H1 (cell line): Measurements from ENCODE around the gene MYO15A. TPM values are rescaled to one million over a fixed set of nuclear protein-coding genes. Genes with fewer than 3 reads are reported as not detected.

Source experiments
- BACH1 ChIP-seq: IDR thresholded peaks from 2 replicates; pipeline ENCODE4 v1.6.1; 2012; ENCODE audit warnings: low read length, improper control_type of control experiment
- EGR1 ChIP-seq: IDR thresholded peaks from 2 replicates; pipeline ENCODE4 v1.6.1; 2011; ENCODE audit warnings: low read depth, low read length, borderline replicate concordance
- EP300 ChIP-seq, 2 experiments: IDR thresholded peaks; 1 replicate in 1 of 2; 2 replicates in 1 of 2; pipeline ENCODE4 v1.6.1; 2011 to 2012; ENCODE audit warnings: low read depth in 2 of 2, low read length in 2 of 2, mild to moderate bottlenecking in 2 of 2, borderline replicate concordance in 1 of 2, inconsistent platforms in 1 of 2, moderate library complexity in 1 of 2
- FOSL1 ChIP-seq: IDR thresholded peaks from 2 replicates; pipeline ENCODE4 v1.6.1; 2011; ENCODE audit warnings: mild to moderate bottlenecking, low read depth, low read length, moderate library complexity; ENCODE audit not compliant: insufficient read depth
- GABPA ChIP-seq: IDR thresholded peaks from 2 replicates; pipeline ENCODE4 v1.6.1; 2011; ENCODE audit warnings: mild to moderate bottlenecking, low read length, moderate library complexity, borderline replicate concordance; ENCODE audit not compliant: insufficient read depth
- JUN ChIP-seq: IDR thresholded peaks from 2 replicates; pipeline ENCODE4 v1.6.1; 2011; ENCODE audit warnings: low read depth, mild to moderate bottlenecking, improper control_type of control experiment, low read length
- JUND ChIP-seq: IDR thresholded peaks from 2 replicates; pipeline ENCODE4 v1.6.1; 2011; ENCODE audit warnings: mild to moderate bottlenecking, improper control_type of control experiment, low read length
- RXRA ChIP-seq: IDR thresholded peaks from 2 replicates; pipeline ENCODE4 v1.6.1; 2011; ENCODE audit warnings: low read depth, mild to moderate bottlenecking, low read length, moderate library complexity; ENCODE audit not compliant: insufficient read depth
- SIN3A ChIP-seq, 2 experiments: IDR thresholded peaks in 1 of 2; conservative IDR thresholded peaks in 1 of 2; 2 replicates each; pipeline ENCODE4 v1.6.1; 2011 to 2012; ENCODE audit warnings: low read length in 2 of 2, improper control_type of control experiment in 1 of 2, low read depth in 1 of 2, mild to moderate bottlenecking in 1 of 2
- SIRT6 ChIP-seq: IDR thresholded peaks from one replicate; pipeline ENCODE4 v1.7.1; 2012; ENCODE audit warnings: low read length, inconsistent platforms
- SP2 ChIP-seq: IDR thresholded peaks from 2 replicates; pipeline ENCODE4 v1.6.1; 2012; ENCODE audit warnings: mild to moderate bottlenecking, low read length, inconsistent platforms
- SP4 ChIP-seq: IDR thresholded peaks from 2 replicates; pipeline ENCODE4 v1.6.1; 2012; ENCODE audit warnings: low read length, inconsistent platforms
- SRF ChIP-seq: IDR thresholded peaks from 2 replicates; pipeline ENCODE4 v1.6.1; 2011; ENCODE audit warnings: mild to moderate bottlenecking, low read depth, low read length, moderate library complexity
- SUZ12 ChIP-seq: fragments of 200-600 bp; sonication (generic); IDR thresholded peaks from 2 replicates; pipeline ENCODE4 v1.6.1; 2012; ENCODE audit warnings: mild to moderate bottlenecking, inconsistent platforms, low read length, moderate library complexity, mixed read lengths
- TBP ChIP-seq: IDR thresholded peaks from 2 replicates; pipeline ENCODE4 v1.6.1; 2011; ENCODE audit warnings: low read depth, low read length, improper control_type of control experiment
- TCF12 ChIP-seq: IDR thresholded peaks from 2 replicates; pipeline ENCODE4 v1.6.1; 2011; ENCODE audit warnings: low read depth, mild to moderate bottlenecking, low read length
- YY1 ChIP-seq: IDR thresholded peaks from 2 replicates; pipeline ENCODE4 v1.6.1; 2011; ENCODE audit warnings: low read depth, mild to moderate bottlenecking, low read length
- polyA plus RNA-seq, 7 experiments: library from polyadenylated mRNA; depleted of rRNA in 3 of 7; stranded (reverse) in 5 of 7; unstranded in 2 of 7; fragments of >200 nt in 5 of 7; fragments of 200-250 nt in 2 of 7; gene quantifications; 1 replicate in 5 of 7; 2 replicates in 1 of 7; 4 replicates in 1 of 7; pipeline versions ENCODE4 v1.2.1 to v1.2.3, GENCODE V29; 2011 to 2013; ENCODE audit warnings: missing spikeins in 2 of 7, mixed read lengths in 2 of 7
- total RNA-seq: library from RNA; stranded (reverse); fragmentation: NEBNext Ultra II Directional; extraction: Animal tissue kit (Norgen Biotek cat#: 25700); gene quantifications from 2 replicates; pipeline ENCODE4 v1.2.1, GENCODE V29; 2021
- TF ChIP-seq, protein P1 (sequence below), 3 experiments: IDR thresholded peaks; 1 replicate in 2 of 3; 2 replicates in 1 of 3; pipeline versions ENCODE4 v1.5.1 to v1.6.1; 2011; ENCODE audit warnings: low read length in 3 of 3, mild to moderate bottlenecking in 3 of 3, inconsistent platforms in 2 of 3, low read depth in 1 of 3, moderate library complexity in 1 of 3; ENCODE audit not compliant: insufficient read depth in 1 of 3; ENCODE audit errors: control extremely low read depth in 1 of 3
- TF ChIP-seq, protein P2 (sequence below): IDR thresholded peaks from 2 replicates; pipeline ENCODE4 v1.6.1; 2012; ENCODE audit warnings: inconsistent platforms
- TF ChIP-seq, protein P3 (sequence below): IDR thresholded peaks from 2 replicates; pipeline ENCODE4 v1.6.1; 2011; ENCODE audit warnings: low read depth, mild to moderate bottlenecking, low read length; ENCODE audit not compliant: insufficient read depth

MYO15A gene
- total and polyA plus RNA-seq, 2 of the 8 experiments (the other 6 are each of a cell fraction or from before 2014, with no cell fraction given): 1.6 to 4.2 TPM

DNA sequence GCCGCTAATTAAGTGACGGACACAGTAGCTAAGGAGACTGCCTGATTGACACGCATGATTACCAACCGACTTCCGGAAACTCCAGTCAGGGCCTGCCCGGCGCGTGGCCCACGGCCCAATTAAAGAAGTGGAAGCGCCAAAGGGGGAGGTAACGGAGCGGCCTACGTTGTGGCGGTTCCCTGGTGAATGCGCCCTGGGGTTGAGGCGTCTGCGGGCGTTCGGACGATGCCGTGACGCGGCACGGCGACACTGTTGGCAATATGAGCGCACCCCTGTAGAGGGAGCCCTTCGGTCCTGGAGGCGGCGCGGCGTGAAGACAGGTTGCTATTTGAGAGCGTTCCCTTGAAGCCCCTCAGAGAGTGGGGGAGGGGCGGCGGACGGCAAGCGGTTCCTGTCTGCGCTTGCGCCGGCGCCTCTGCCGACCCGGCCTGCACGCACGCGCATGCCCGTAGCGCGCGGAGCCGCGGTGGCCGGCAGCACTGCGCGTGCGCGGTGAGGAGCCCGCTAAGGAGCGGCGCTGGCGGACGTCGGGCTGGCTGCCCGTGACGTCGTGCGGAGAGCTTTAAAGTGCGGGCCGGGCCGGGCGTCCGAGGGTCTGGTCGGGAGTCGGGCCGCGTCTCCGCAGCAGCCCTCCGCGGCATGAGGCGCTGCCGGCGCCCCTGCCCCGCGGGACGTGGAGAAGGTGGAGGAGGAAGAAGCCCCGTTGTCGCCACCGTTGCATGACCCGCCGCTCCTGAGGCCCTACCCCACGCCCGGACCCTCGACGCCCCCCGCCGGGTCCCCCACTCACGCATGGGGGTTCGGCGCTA lies 75.0 kb downstream of the MYO15A start, which contains the start of gene ALKBH5 (continued):
- TF ChIP-seq, protein P1, sequence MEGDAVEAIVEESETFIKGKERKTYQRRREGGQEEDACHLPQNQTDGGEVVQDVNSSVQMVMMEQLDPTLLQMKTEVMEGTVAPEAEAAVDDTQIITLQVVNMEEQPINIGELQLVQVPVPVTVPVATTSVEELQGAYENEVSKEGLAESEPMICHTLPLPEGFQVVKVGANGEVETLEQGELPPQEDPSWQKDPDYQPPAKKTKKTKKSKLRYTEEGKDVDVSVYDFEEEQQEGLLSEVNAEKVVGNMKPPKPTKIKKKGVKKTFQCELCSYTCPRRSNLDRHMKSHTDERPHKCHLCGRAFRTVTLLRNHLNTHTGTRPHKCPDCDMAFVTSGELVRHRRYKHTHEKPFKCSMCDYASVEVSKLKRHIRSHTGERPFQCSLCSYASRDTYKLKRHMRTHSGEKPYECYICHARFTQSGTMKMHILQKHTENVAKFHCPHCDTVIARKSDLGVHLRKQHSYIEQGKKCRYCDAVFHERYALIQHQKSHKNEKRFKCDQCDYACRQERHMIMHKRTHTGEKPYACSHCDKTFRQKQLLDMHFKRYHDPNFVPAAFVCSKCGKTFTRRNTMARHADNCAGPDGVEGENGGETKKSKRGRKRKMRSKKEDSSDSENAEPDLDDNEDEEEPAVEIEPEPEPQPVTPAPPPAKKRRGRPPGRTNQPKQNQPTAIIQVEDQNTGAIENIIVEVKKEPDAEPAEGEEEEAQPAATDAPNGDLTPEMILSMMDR (IDR thresholded peaks at IDR 0.05; ENCODE audit: control extremely low read depth in 1 of 3, insufficient read depth in 1 of 3, low read depth in 1 of 3, low read length in 3 of 3): peak; percentile 33 to 62 (median 49); a peak in 3 of 4 replicates
- TF ChIP-seq TBP: peak; percentile 19; the same call in 1 of the 2 replicates
- TF ChIP-seq GABPA: 0 out of 2 replicates have a peak, but pooled peaks have one; percentile 10
- no peak for TF ChIP-seq TCF12
- no peak for TF ChIP-seq BACH1
- peak; percentile 57 to 77; a peak in 2 of 4 replicates for TF ChIP-seq SIN3A (conservative IDR thresholded peaks at IDR 0.05 in 1 of 2, IDR thresholded peaks at IDR 0.05 in 1 of 2; ENCODE audit: low read depth in 1 of 2, low read length in 2 of 2)
- peak; percentile 74 for TF ChIP-seq SP2
- TF ChIP-seq, protein P2, sequence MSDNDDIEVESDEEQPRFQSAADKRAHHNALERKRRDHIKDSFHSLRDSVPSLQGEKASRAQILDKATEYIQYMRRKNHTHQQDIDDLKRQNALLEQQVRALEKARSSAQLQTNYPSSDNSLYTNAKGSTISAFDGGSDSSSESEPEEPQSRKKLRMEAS: peak; percentile 51; the same call in 1 of the 2 replicates
- TF ChIP-seq, protein P3, sequence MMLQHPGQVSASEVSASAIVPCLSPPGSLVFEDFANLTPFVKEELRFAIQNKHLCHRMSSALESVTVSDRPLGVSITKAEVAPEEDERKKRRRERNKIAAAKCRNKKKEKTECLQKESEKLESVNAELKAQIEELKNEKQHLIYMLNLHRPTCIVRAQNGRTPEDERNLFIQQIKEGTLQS: no peak; the same call in 1 of the 2 replicates
- no peak for TF ChIP-seq FOSL1
- TF ChIP-seq JUN: no peak
- peak; percentile 84; the same call in 1 of the 2 replicates for TF ChIP-seq SP4
- no peak for TF ChIP-seq EGR1
- no peak for TF ChIP-seq RXRA
- no peak for TF ChIP-seq SRF
- peak in 1 of 2 experiments; percentile 32; a peak in 1 of 3 replicates for TF ChIP-seq EP300 (IDR thresholded peaks at IDR 0.05; ENCODE audit: borderline replicate concordance in 1 of 2, low read depth in 2 of 2, low read length in 2 of 2)
- no peak; the same call in 1 of the 2 replicates for TF ChIP-seq JUND
- TF ChIP-seq SIRT6: no peak
- no peak for TF ChIP-seq SUZ12
- no peak for TF ChIP-seq YY1
